CD4-positive, alpha-beta T cell treated with Interferon alpha-2 for 1 hour (primary cell): Measurements from ENCODE around the gene ATP13A3.
"Not testable (repeated sequence)": the region's sequence is repeated elsewhere in the genome, so short reads cannot be mapped to it uniquely, and the experiment has no call there.

Experiments
- DNase-seq, 2 donors: peaks; one replicate each; pipeline ENCODE4 v3.0.0-alpha.2; 2020 to 2022

ATP13A3 gene

DNA sequence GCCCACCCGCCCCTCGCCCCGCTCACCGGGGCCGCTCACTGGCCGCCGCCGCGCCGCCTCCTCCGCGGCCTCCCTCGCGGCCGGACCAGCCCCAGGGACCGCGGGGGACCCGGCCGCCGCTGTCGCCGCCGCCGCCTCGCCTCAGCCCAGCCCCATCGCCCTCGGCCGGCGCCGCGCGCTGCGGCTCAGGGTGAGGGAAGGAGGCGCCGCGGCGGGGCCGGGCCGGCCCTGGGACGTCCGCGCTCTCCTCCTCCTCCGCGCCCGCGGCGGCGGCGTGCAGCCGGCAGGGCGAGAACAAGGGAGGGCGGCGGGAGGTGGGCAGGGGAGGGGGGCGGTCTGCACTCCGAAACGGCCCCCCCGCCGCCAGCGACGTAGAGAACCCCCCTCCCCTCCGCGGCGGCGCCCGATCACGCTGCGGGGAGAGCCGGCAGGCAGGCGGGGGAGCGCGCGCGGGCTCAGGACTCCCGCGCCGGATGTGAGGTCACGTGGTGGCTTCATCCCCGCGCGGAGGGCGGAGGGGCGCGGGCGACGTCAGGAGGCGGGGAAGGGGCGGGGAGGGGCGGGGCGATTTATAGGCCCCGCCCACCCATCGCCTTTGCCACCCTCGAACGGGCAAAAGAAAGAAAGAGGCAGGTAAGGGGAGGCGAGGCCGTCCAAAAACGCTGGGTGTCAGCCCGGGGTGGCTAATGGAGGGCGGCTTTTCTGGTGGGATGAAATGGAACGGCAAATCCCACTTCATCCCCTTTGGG is at the start of gene ATP13A3:
TSS of gene ATP13A3 (minus strand) at position 463 of the 749 bp plus-strand sequence. CDS start 24,812 bp downstream, outside the sequence.
- peak; percentile 92 to 95 for DNase-seq

GRCh38 chr3:194535199-194535598 is 48.4 kb upstream of the ATP13A3 start:
- not testable (repeated sequence) for DNase-seq

- no peak for DNase-seq
Measured at GRCh38 chr3:194534243-194534642, 47.4 kb upstream of the ATP13A3 start.

DNA sequence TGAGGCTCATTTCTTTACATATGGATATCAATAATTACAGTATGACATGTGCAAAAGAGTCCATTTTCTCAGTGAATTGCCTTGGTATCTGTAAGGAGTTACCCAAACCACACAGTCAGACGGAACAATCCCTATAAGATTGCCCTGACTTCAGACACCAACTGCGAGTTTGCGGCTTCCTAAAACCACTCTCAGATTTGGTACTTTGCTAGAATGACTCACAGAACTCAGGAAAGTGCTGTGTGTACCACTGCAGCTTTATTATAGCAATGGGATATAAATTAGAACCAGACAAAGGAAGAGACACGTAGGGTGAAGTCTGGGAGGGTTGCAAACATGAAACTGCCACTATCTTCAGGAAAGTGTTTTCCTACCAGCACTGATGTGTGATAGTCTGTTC is 45.8 kb upstream of the ATP13A3 start:
- no peak for DNase-seq

DNA sequence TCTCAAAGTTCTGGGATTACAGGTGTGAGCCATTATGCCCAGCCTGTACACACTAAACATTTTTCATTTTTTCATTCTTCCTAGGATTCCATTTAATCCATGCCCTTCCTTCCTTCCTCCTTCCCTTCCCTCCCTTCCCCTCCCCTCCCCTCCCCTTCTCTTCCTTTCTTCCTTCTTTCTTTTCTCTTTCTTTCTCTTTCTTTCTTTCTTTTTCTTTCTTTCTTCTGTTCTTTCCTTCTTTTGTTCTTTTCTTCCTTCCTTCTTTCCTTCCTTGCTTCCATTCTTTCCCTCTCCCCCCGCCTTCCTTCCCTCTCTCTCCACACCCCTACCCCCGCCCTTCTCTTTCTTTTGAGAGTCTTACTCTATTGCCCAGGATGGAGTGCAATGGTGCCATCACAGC is 40.9 kb upstream of the ATP13A3 start:
- no peak for DNase-seq

- no peak for DNase-seq
Measured at GRCh38 chr3:194526164-194526563, 39.4 kb upstream of the ATP13A3 start.

DNA sequence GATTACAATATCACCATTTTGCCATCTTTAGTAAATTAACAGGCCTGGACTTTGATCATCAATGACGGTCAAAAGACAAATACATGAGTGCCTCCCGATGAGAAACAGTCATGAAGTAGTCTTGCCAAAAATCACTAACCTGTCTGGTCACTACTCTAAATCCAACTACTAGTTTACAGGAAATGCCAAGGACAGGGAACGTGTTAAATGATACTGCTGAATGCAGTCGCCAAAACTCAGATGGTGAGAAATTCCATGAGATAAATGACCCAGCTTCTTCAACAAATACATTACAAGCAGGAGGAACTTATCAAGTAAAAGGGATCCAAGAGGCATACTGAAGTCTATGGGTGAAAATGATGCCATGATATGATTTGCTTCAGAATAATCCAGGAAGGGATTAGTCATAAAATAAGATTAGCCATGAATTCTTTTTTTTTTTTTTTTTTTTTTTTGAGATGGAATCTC is 35.8 kb upstream of the ATP13A3 start:
- DNase-seq: no peak

- no peak for DNase-seq
Measured at GRCh38 chr3:194521510-194522260, 34.9 kb upstream of the ATP13A3 start.

GRCh38 chr3:194520682-194521162 is 33.9 kb upstream of the ATP13A3 start:
- DNase-seq: not testable (repeated sequence)

- peak in 1 of 2 donors; percentile 6 for DNase-seq
Measured at GRCh38 chr3:194520201-194520600, 33.4 kb upstream of the ATP13A3 start.

DNA sequence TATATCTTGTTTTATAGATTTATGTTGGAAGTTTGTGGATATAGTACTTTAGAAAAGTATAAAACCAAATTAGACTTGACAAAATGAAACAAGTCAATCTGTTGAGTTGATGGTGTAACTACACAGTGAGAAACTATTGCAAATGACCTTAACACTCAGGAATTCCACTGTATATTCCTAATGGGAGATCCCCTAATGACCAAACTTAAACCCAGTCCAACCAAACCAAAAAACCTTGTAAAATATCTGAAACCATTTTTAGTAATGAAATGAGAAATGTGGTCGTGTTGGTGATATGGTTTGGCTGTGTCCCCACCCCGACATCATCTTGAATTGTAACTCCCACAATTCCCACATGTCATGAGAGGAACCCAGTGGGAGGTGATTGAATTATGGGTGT is 31.9 kb upstream of the ATP13A3 start:
- no peak for DNase-seq

DNA sequence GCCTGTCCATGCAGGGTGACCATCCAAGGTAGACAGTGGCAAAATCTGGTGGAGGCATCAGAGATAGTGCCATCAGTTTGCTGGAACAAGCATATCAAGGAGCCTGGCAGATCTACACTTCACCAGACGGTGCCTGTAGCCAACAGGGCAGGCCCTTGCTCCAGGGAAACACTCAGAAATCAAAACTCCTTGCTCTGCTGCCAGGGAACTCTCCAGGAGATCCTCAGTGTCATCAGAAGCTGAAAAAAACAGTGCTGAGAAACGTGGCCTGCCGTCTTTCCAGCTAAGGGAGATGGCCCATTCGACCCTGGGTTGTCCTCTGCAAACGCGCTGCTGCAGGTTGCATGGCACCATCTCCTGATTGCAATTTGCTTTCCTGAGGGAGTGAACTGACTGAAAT is 30.5 kb upstream of the ATP13A3 start:
- DNase-seq: no peak

GRCh38 chr3:194514626-194515025 is 27.8 kb upstream of the ATP13A3 start:
- DNase-seq: peak in 1 of 2 donors; percentile 13

DNA sequence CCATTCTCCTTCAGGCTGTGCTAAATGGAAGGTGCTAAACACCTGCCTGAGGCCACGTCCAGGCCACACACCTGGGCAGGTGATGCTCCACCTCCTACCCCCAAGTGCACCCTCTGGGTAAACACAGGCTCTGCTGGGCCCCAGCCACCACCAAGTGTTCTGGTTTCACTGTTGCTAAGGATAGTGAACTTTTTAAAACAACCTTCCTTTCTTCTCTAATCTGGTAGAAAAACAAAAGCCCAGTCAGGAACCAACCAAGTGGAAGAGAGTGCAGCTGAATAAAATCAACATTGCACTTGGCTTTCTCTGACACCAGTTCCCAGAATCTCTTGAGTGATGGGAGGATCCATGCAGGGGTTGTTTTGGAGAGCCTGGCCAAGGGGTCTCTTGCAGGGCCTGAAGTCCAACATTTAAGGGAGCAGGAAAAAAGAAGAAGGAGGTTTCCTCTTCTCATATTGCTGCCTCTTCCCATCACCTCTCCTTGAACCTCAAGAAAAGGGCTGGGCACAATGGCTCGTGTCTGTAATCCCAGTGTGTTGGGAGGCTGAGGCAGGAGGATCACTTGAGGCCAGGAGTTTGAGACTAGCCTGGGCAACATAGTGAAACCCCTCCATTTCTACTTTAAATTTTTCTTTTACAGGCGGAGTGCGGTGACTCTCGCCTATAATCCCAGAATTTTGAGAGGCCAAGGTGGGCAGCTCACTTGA is 26.2 kb upstream of the ATP13A3 start:
- no peak for DNase-seq

DNA sequence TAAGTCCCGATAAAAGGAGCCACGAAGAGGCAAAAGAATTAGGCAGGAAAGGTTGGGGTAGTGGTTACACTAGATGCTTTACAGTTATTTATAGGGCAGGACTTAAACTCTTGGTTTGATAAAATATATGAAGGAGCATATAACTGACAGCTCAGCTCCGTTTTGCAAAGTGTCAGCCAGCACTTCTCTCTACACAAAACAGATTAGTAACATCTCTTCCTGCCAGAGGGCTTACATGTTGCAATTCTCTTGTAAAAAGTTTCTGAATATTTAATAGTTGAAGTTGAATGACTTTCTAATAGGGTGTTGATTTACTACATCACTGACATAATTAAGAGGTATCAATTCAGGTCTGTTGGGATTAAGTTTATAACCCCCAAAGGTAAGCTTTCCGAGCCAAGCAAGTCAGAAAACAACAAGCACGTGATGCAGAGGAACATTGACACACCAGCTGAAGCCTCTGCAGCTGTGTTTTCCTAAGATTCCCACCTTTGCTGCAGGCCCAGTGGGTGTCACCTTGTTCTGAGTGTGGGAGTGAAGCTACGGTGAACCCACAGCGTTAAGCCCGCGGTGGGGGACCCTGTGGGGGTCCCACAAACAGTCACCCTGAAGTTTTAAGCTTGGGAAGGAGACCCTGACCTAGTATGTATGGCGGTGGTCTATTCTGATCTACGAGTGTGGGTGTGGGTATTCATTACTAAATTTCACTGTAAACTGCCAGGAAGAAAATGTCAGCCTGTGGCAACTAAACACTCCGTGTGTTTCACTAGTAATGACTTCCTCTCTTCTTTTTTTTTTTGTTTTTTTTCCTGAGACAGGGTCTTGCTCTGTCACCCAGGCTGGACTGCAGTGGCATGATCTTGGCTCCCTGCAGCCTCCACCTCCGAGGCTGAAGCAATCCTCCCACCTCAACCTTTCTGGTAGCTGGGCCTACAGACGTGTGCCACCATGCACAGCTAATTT is 22.0 kb upstream of the ATP13A3 start:
- DNase-seq: no peak

DNA sequence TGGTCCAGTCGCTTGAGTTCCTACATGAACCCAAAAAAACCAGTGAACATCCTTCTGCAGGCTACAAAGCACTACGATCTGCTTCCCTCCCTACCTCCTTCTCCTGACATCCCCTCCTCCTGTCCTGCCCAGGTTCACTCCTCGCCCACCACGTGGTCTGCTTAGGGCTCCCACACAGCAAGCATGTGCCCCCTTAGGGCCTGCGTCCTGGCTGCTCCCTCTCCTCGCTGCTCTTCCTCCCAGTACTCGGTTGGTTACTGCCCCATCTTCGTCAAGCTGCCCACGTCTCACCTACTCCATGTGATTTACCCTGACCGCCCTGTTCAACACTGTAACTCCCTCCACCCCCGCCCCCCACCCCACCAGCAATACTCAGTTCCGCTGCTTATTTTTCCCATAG is 20.8 kb upstream of the ATP13A3 start:
- DNase-seq: no peak

- no peak for DNase-seq
Measured at GRCh38 chr3:194505791-194506415, 19.1 kb upstream of the ATP13A3 start.

GRCh38 chr3:194504861-194505260 is 18.1 kb upstream of the ATP13A3 start:
- no peak for DNase-seq

GRCh38 chr3:194504146-194504545 is 17.3 kb upstream of the ATP13A3 start:
- no peak for DNase-seq

DNA sequence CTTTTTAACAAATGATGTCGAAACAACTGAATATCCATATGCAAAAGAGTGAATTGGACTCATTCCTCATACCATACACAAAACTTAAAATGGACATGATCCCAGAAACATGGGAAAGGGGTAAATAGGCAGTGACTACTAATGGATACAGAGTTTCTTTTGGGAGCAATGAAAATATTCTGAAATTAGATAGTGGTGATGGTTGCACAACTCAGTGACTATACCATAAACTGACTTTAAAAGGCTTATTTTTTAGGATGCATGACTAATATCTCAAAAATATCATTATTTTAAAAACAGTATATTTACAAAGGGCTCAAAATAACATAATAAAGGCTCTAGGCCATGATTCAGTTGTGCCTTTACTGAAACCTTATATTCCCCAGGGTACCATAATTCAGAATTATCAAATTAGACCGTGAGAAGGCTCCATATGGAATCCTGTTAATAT is 16.3 kb upstream of the ATP13A3 start:
- no peak for DNase-seq

DNA sequence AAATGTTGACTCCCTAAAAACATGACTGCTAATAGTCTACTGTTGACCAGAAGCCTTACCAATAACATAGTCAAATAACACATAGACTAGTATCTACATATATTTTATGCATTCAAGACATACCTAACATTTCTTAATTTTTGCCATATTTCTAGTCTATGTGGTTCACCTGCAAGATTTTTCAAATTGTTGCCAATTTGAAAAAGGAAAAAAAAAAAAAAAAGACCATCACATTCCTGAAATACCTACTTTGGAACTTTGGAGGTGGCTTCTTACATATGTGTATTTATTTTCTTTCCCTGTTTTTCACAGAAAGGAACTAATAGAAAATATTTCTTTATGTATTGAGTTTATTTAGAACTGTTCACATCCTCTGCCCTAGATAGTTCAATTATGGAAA is 13.4 kb upstream of the ATP13A3 start:
- no peak for DNase-seq

DNA sequence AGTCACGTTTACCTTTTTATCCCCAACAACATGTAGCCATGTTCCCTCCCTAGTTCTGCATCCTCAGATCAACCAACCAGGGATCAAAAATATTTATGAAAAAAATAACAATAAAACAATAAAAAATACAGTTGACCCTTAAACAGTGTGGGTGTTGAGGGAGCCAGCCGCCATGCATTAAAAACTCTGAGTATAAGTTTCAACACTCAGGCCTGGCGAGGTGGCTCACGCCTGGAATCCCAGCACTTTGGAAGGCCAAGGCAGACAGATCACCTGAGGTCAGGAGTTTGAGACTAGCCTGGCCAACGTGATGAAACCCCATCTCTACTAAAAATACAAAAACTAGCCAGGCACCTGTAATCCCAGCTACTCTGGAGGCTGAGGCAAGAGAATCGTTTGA is 12.7 kb upstream of the ATP13A3 start:
- not testable (repeated sequence) for DNase-seq
